Midbrain (tissue), 1 donor: ENCODE data around the gene ANGPT4.
"Not testable (repeated sequence)": the region's sequence is repeated elsewhere in the genome, so short reads cannot be mapped to it uniquely, and the experiment has no call there.

Experiments used
- DNase-seq: peaks from one replicate; lab custom pipeline; 2025; lab: John Stamatoyannopoulos, UW

The ANGPT4 gene

GRCh38 chr20:844473-845225, 71.5 kb downstream of the ANGPT4 start:
- DNase-seq: peak; percentile 74

- no peak for DNase-seq
These were observed 72.2 kb downstream of the ANGPT4 start for GRCh38 chr20:843912-844311.

- no peak for DNase-seq
These were observed 73.6 kb downstream of the ANGPT4 start for GRCh38 chr20:842547-842940.

- DNase-seq: no peak
These were observed 74.3 kb downstream of the ANGPT4 start for GRCh38 chr20:841568-842546.

- no peak for DNase-seq
These were observed 75.1 kb downstream of the ANGPT4 start for GRCh38 chr20:840858-841567.

GRCh38 chr20:840503-840857, 75.7 kb downstream of the ANGPT4 start:
- no peak for DNase-seq

GRCh38 chr20:839626-840025, 76.5 kb downstream of the ANGPT4 start:
- DNase-seq: no peak

GRCh38 chr20:839015-839414, 77.1 kb downstream of the ANGPT4 start:
- no peak for DNase-seq

- DNase-seq: no peak
These were observed 79.9 kb downstream of the ANGPT4 start for GRCh38 chr20:836190-836589.

GRCh38 chr20:835608-836045, 80.5 kb downstream of the ANGPT4 start:
- no peak for DNase-seq

- no peak for DNase-seq
These were observed 81.9 kb downstream of the ANGPT4 start for GRCh38 chr20:834151-834746.

GRCh38 chr20:833450-834150, 82.5 kb downstream of the ANGPT4 start, which contains the start of gene FAM110A:
TSS of gene FAM110A (plus strand) at chr20:833715. CDS start at chr20:844805, 11,090 bp downstream.
- peak; percentile 90 for DNase-seq

- no peak for DNase-seq
These were observed 83.0 kb downstream of the ANGPT4 start for GRCh38 chr20:833121-833449.

GRCh38 chr20:831956-832355, 84.2 kb downstream of the ANGPT4 start:
- DNase-seq: no peak

- no peak for DNase-seq
These were observed 84.9 kb downstream of the ANGPT4 start for GRCh38 chr20:831251-831650.

GRCh38 chr20:830011-830521, 86.1 kb downstream of the ANGPT4 start:
- DNase-seq: no peak

GRCh38 chr20:829551-829950, 86.6 kb downstream of the ANGPT4 start:
- no peak for DNase-seq

GRCh38 chr20:828987-829386, 87.1 kb downstream of the ANGPT4 start:
- no peak for DNase-seq

GRCh38 chr20:827981-828380, 88.2 kb downstream of the ANGPT4 start:
- not testable (repeated sequence) for DNase-seq

GRCh38 chr20:826695-827323, 89.3 kb downstream of the ANGPT4 start:
- DNase-seq: no peak
